Choroid plexus epithelial cell (primary cell): ENCODE results near the gene EFNA5.

Experiments used
- DNase-seq: peaks from one replicate; pipeline ENCODE4 v3.0.0-alpha.2; 2010; ENCODE audit warnings: low read depth
- H3K4me3 ChIP-seq: 2 replicates; pipeline ENCODE4 v1.5.1; 2011; ENCODE audit warnings: low read depth, mild to moderate bottlenecking, control low read depth, low read length, moderate library complexity
- CTCF ChIP-seq: conservative IDR thresholded peaks from 2 replicates; pipeline ENCODE4 v1.5.1; 2011; ENCODE audit warnings: low read depth, mild to moderate bottlenecking, control low read depth, inconsistent platforms, low read length, moderate library complexity

EFNA5 gene

GRCh38 chr5:107510125-107510524 is 160.6 kb downstream of the EFNA5 start:
- DNase-seq: no peak
- H3K4me3 ChIP-seq: no peak overlapping the region
- TF ChIP-seq CTCF: no peak

GRCh38 chr5:107508097-107508496 is 162.6 kb downstream of the EFNA5 start:
- no peak for TF ChIP-seq CTCF
- DNase-seq: no peak
- no peak overlapping the region for H3K4me3 ChIP-seq

- no peak for DNase-seq
- H3K4me3 ChIP-seq: no peak overlapping the region
- TF ChIP-seq CTCF: no peak
Measured at GRCh38 chr5:107505763-107506534, 164.8 kb downstream of the EFNA5 start.

- TF ChIP-seq CTCF: no peak
- no peak for DNase-seq
- H3K4me3 ChIP-seq: no peak overlapping the region
Measured at GRCh38 chr5:107504424-107504823, 166.3 kb downstream of the EFNA5 start.

- DNase-seq: no peak
- H3K4me3 ChIP-seq: no peak overlapping the region
- TF ChIP-seq CTCF: no peak
Measured at GRCh38 chr5:107502676-107503060, 168.1 kb downstream of the EFNA5 start.

GRCh38 chr5:107501965-107502675 is 168.6 kb downstream of the EFNA5 start:
- no peak for TF ChIP-seq CTCF
- H3K4me3 ChIP-seq: no peak overlapping the region
- peak; percentile 41 for DNase-seq
